Inferior parietal cortex (tissue), 1 donor: Measurements from ENCODE around the gene PARS2.
"Not testable (repeated sequence)": the region's sequence is repeated elsewhere in the genome, so short reads cannot be mapped to it uniquely, and the experiment has no call there.

Source experiments
- DNase-seq: peaks from one replicate; pipeline ENCODE4 v3.0.0-alpha.2; 2016; ENCODE audit errors: extremely low spot score

Gene PARS2

GRCh38 chr1:54800041-54800898, 35.9 kb upstream of the PARS2 start:
- no peak for DNase-seq

GRCh38 chr1:54798769-54799641, 34.7 kb upstream of the PARS2 start:
- DNase-seq: no peak

GRCh38 chr1:54798206-54798605, 33.9 kb upstream of the PARS2 start:
- DNase-seq: no peak

- DNase-seq: no peak
These were observed 32.6 kb upstream of the PARS2 start for GRCh38 chr1:54796902-54797301.

- no peak for DNase-seq
These were observed 31.6 kb upstream of the PARS2 start for GRCh38 chr1:54795841-54796468.

GRCh38 chr1:54795356-54795665, 31.0 kb upstream of the PARS2 start:
- DNase-seq: no peak

- no peak for DNase-seq
These were observed 30.4 kb upstream of the PARS2 start for GRCh38 chr1:54794451-54795355.

GRCh38 chr1:54792686-54793282, 28.5 kb upstream of the PARS2 start:
- DNase-seq: no peak

- DNase-seq: no peak
These were observed 27.7 kb upstream of the PARS2 start for GRCh38 chr1:54791880-54792522.

GRCh38 chr1:54788459-54788858, 24.1 kb upstream of the PARS2 start:
- no peak for DNase-seq

- DNase-seq: no peak
These were observed 23.3 kb upstream of the PARS2 start for GRCh38 chr1:54787604-54788003.

- DNase-seq: no peak
These were observed 22.5 kb upstream of the PARS2 start for GRCh38 chr1:54786778-54787177.

GRCh38 chr1:54784066-54784465, 19.7 kb upstream of the PARS2 start:
- no peak for DNase-seq

- DNase-seq: no peak
These were observed 18.3 kb upstream of the PARS2 start for GRCh38 chr1:54782588-54782987.

GRCh38 chr1:54782156-54782555, 17.8 kb upstream of the PARS2 start:
- DNase-seq: no peak

- no peak for DNase-seq
These were observed 16.9 kb upstream of the PARS2 start for GRCh38 chr1:54781023-54781723.

GRCh38 chr1:54777431-54777830, 13.1 kb upstream of the PARS2 start:
- no peak for DNase-seq

GRCh38 chr1:54777011-54777410, 12.7 kb upstream of the PARS2 start:
- DNase-seq: no peak

- not testable (repeated sequence) for DNase-seq
These were observed 11.8 kb upstream of the PARS2 start for GRCh38 chr1:54775828-54776721.
